Measurements from ENCODE around the gene ATP2A1.

DNA sequence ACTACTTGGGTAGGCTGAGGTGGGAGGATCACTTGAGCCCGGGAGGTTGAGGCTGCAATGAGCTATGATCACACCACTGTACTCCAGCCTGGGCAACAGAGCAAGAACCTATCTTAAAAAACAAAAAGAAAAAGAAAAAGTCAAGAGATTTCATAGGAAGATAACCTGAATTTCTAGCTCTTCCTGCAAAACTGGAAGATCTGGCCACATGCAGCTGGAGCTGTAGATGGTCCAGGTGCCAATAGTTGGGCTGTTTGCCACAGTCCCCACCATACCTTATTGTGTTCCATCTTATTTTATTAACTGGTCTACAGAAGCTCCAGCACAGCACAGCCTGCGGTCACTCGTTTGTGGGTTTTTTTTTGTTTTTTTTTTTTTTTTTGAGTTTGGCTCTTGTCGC, 15.0 kb downstream of the ATP2A1 start:
- TF ChIP-seq POLR2AphosphoS5 (IDR thresholded peaks at IDR 0.05; ENCODE audit: low read depth, low read length) (no peak), POLR2A (IDR thresholded peaks at IDR 0.05; ENCODE audit: borderline replicate concordance, extremely low read depth, insufficient read depth, insufficient read length) (no peak), YY1 (IDR thresholded peaks at IDR 0.05; ENCODE audit: extremely low read depth, insufficient replicate concordance, low read depth, low read length) (no peak), EZH2 (IDR thresholded peaks at IDR 0.05) (no peak), TCF7L2 (IDR thresholded peaks at IDR 0.05; ENCODE audit: borderline replicate concordance, extremely low read depth, insufficient read depth, insufficient read length) (no peak), CEBPB (IDR thresholded peaks at IDR 0.05; ENCODE audit: low read depth) (no peak), ZFX (IDR thresholded peaks at IDR 0.05) (no peak)
- TF ChIP-seq, protein P1, sequence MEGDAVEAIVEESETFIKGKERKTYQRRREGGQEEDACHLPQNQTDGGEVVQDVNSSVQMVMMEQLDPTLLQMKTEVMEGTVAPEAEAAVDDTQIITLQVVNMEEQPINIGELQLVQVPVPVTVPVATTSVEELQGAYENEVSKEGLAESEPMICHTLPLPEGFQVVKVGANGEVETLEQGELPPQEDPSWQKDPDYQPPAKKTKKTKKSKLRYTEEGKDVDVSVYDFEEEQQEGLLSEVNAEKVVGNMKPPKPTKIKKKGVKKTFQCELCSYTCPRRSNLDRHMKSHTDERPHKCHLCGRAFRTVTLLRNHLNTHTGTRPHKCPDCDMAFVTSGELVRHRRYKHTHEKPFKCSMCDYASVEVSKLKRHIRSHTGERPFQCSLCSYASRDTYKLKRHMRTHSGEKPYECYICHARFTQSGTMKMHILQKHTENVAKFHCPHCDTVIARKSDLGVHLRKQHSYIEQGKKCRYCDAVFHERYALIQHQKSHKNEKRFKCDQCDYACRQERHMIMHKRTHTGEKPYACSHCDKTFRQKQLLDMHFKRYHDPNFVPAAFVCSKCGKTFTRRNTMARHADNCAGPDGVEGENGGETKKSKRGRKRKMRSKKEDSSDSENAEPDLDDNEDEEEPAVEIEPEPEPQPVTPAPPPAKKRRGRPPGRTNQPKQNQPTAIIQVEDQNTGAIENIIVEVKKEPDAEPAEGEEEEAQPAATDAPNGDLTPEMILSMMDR (IDR thresholded peaks at IDR 0.05 in 2 of 3, conservative IDR thresholded peaks at IDR 0.05 in 1 of 3; ENCODE audit: borderline replicate concordance in 1 of 3, insufficient read depth in 1 of 3, low read depth in 2 of 3, low read length in 2 of 3) = no peak
- TF ChIP-seq, protein P2, sequence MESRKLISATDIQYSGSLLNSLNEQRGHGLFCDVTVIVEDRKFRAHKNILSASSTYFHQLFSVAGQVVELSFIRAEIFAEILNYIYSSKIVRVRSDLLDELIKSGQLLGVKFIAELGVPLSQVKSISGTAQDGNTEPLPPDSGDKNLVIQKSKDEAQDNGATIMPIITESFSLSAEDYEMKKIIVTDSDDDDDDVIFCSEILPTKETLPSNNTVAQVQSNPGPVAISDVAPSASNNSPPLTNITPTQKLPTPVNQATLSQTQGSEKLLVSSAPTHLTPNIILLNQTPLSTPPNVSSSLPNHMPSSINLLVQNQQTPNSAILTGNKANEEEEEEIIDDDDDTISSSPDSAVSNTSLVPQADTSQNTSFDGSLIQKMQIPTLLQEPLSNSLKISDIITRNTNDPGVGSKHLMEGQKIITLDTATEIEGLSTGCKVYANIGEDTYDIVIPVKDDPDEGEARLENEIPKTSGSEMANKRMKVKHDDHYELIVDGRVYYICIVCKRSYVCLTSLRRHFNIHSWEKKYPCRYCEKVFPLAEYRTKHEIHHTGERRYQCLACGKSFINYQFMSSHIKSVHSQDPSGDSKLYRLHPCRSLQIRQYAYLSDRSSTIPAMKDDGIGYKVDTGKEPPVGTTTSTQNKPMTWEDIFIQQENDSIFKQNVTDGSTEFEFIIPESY (IDR thresholded peaks at IDR 0.05; ENCODE audit: extremely low read depth, insufficient replicate concordance, low read length) = no peak

All from HCT116 (cell line).